ENCODE measurements around the gene HEMK1.
A peak's percentile ranks its signal among the peaks of the same experiment; 100 is the strongest.

HEMK1 gene

DNA sequence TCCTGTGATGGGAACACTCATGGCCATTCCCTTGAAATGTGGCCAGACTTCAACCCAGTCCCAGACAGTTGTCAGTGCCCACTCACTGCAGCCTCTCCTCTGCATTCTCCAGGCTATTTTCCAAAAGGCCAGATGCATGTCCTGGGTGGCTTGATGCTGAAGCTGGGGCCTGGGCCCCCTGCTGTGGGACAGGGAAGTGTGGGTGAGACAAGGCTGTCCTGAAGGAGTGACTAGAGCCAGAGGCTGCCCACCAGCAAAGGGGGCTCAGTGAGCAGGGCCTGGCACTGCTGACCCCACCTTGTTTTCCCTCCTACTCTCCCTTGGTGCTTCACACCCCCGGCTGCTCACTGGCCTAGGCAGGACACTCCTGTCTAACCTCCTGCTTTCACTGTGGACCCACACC, 30.4 kb downstream of the HEMK1 start:
- H3K4me3 ChIP-seq (ENCODE audit: control insufficient read depth, low read depth, low read length) = no peak overlapping the region
- TF ChIP-seq CTCF (IDR thresholded peaks at IDR 0.05; ENCODE audit: control insufficient read depth, insufficient read depth, low read depth, low read length, missing control alignments) = no peak
- DNase-seq (ENCODE audit: low read depth) = no peak

- DNase-seq (ENCODE audit: low read depth) = no peak
- no peak for TF ChIP-seq CTCF (IDR thresholded peaks at IDR 0.05; ENCODE audit: control insufficient read depth, insufficient read depth, low read depth, low read length, missing control alignments)
- no peak overlapping the region for H3K4me3 ChIP-seq (ENCODE audit: control insufficient read depth, low read depth, low read length)
Measured at GRCh38 chr3:50600141-50600753, 30.9 kb downstream of the HEMK1 start.

- peak; percentile 95 for DNase-seq (ENCODE audit: low read depth)
- H3K4me3 ChIP-seq (ENCODE audit: control insufficient read depth, low read depth, low read length) = no peak overlapping the region
- TF ChIP-seq CTCF (IDR thresholded peaks at IDR 0.05; ENCODE audit: control insufficient read depth, insufficient read depth, low read depth, low read length, missing control alignments) = no peak
Measured at GRCh38 chr3:50600841-50601591, 31.7 kb downstream of the HEMK1 start.

DNA sequence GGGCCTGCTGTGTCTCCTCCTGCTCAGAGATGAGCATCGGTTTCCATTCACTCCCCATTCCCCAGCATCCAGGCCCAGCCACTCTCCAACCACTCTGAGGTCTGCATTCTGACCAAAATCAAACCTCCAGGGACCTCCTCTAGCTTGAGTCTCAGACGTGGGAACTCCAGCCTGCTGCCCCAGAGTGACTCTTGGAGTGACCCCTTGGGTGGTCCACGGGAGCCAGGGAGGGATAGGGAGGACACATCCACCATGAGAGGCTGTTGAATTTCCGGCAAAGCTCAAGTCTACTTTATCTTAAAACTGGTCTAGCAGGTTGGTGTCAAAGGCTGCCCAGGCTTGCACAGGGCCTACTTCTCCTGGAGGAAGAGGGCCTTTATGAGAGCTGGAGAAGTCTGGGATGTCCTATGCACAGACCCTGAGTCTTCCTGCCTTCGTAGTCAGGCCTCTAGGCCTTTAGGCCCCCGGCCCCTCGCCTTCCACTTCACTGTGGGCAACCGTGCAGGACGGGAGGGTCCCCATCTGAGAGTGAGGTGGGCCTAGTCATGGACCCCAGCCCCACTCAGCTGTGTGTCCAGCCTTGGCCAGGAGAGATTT, 33.4 kb downstream of the HEMK1 start:
- no peak for DNase-seq (ENCODE audit: low read depth)
- no peak overlapping the region for H3K4me3 ChIP-seq (ENCODE audit: control insufficient read depth, low read depth, low read length)
- no peak for TF ChIP-seq CTCF (IDR thresholded peaks at IDR 0.05; ENCODE audit: control insufficient read depth, insufficient read depth, low read depth, low read length, missing control alignments)

DNA sequence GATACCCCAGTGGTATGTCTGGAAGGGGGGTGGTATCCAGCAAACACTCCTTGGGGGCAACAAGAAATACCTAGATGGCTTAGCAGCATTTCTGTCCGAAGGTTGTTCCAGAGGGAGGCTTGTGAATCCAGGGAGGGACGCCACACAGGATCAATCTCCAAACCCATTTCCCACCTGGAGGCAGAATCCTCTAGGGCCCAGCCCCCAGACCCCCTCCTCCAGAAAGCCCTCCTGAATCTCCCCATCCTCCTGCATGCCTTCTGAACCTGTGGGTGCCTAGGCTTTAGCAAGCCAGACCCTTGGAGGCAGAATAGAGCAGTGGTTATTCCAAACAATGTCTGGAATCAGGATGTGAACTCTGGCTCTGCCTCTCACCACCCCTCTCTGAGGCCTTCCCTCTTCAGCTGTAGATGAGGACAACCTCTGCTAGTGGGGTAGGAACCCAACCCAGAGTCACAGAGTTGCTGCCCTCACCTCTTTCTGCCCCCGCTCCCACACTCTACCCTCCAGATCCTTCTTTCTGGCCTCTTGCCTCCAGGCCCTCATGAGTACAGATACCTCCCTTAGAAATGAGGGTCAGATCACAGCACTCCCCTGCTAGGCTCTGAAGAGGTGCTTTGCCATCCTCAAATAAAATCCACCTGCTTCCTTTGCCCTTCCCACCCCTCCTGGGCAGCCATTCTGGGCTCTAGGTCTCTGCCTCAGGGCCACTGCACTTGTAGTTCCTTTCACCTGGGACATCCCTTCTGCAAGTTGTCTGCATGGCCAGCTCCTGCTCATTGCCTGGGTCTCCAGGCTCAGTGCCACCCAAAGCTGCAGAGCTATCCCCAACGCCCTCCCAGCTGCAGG, 34.2 kb downstream of the HEMK1 start:
- H3K4me3 ChIP-seq (ENCODE audit: control insufficient read depth, low read depth, low read length) = no peak overlapping the region
- TF ChIP-seq CTCF (IDR thresholded peaks at IDR 0.05; ENCODE audit: control insufficient read depth, insufficient read depth, low read depth, low read length, missing control alignments) = no peak
- DNase-seq (ENCODE audit: low read depth) = no peak

GRCh38 chr3:50604110-50604621, 34.8 kb downstream of the HEMK1 start:
- no peak for TF ChIP-seq CTCF (IDR thresholded peaks at IDR 0.05; ENCODE audit: control insufficient read depth, insufficient read depth, low read depth, low read length, missing control alignments)
- no peak overlapping the region for H3K4me3 ChIP-seq (ENCODE audit: control insufficient read depth, low read depth, low read length)
- DNase-seq (ENCODE audit: low read depth) = no peak

Measured in AG09309 (cell line).